Measurements from ENCODE around the gene SKAP1. TPM values are rescaled to one million over a fixed set of nuclear protein-coding genes. Genes with fewer than 3 reads are reported as not detected.

Gene SKAP1
- total RNA-seq, 1 donor from 2014 or later = not detected

DNA sequence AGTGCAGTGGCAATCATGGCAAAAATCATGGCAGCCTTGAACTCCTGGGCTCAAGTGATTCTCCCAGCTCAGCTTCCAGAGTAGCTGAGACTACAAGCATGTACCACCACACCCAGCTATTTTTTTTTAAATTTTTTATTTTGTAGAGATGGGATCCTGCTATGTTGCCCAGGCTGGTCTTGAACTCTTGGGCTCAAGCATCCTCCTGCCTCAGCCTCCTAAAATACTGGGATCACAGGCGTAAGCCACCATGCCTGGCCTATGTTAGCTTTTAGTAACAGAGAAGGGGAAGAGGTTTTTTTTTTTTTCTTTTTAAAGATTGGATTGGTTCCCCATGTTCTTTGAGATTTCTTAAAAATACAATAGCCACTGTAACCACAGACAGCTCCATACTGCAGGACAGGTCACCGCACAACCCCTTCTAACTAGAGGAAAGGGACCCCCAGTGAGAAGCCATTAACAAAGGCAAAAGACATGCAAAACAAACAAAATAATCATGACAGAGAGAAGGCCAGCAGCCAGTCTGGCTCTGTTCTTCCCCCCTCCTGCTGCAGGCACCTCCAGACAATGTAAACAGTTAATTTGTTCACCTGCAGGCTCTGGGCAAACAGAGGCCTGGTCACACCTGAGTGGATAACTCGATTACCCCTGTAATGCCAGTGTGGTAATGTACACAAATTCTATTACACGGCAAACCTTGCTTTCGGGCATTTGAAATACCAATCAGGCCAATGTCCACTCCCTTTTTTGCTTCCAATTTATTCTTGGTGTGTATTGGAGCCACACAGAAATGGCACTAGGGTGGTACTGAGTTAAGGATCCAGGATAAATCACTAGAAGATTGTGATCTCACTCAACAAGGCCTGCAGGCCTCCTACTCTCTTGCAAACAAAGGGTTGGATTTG is 269.6 kb downstream of the SKAP1 start:
- no peaks in the 10 kb centered on the region for H4K20me1 ChIP-seq (ENCODE audit: insufficient read depth, low read length)
- no peak overlapping the region for H3K4me3 ChIP-seq (ENCODE audit: insufficient read depth, low read depth, low read length)
- peaks cover 32% of the 10 kb centered on the region for H3K27me3 Mint-ChIP-seq (ENCODE audit: low read depth, unreplicated experiment)
- no peak overlapping the region for H3K4me3 Mint-ChIP-seq (ENCODE audit: unreplicated experiment)
- H3K36me3 ChIP-seq (ENCODE audit: insufficient read depth, low read length) = no peaks in the 10 kb centered on the region
- no peak overlapping the region for H3K9ac ChIP-seq (ENCODE audit: low read length)
- no peak overlapping the region for H2AFZ ChIP-seq (ENCODE audit: low read depth, low read length)
- TF ChIP-seq EZH2 (IDR thresholded peaks at IDR 0.05; ENCODE audit: insufficient read depth, low read length) = no peak
- TF ChIP-seq, protein P1, sequence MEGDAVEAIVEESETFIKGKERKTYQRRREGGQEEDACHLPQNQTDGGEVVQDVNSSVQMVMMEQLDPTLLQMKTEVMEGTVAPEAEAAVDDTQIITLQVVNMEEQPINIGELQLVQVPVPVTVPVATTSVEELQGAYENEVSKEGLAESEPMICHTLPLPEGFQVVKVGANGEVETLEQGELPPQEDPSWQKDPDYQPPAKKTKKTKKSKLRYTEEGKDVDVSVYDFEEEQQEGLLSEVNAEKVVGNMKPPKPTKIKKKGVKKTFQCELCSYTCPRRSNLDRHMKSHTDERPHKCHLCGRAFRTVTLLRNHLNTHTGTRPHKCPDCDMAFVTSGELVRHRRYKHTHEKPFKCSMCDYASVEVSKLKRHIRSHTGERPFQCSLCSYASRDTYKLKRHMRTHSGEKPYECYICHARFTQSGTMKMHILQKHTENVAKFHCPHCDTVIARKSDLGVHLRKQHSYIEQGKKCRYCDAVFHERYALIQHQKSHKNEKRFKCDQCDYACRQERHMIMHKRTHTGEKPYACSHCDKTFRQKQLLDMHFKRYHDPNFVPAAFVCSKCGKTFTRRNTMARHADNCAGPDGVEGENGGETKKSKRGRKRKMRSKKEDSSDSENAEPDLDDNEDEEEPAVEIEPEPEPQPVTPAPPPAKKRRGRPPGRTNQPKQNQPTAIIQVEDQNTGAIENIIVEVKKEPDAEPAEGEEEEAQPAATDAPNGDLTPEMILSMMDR (IDR thresholded peaks at IDR 0.05; ENCODE audit: insufficient read depth, low read depth, low read length) = no peak
- H3K4me1 ChIP-seq (ENCODE audit: insufficient read depth, low read length) = no peaks in the 10 kb centered on the region
- no peak overlapping the region for H3K27ac Mint-ChIP-seq (ENCODE audit: unreplicated experiment)
- no peak for FAIRE-seq
- H3K4me1 Mint-ChIP-seq (ENCODE audit: low read depth, unreplicated experiment) = no peaks in the 10 kb centered on the region
- no peak overlapping the region for H3K27ac ChIP-seq (ENCODE audit: low read depth, low read length)
- no peak for DNase-seq (ENCODE audit: low read depth)
- no peak overlapping the region for H3K4me2 ChIP-seq (ENCODE audit: low read length)
- no peaks in the 10 kb centered on the region for H3K36me3 Mint-ChIP-seq (ENCODE audit: low read depth, unreplicated experiment)
- H3K79me2 ChIP-seq (ENCODE audit: insufficient read depth, low read length) = no peaks in the 10 kb centered on the region
- H3K27me3 ChIP-seq (ENCODE audit: insufficient read depth, low read length) = peaks cover 7% of the 10 kb centered on the region
- no peaks in the 10 kb centered on the region for H3K9me3 Mint-ChIP-seq (ENCODE audit: unreplicated experiment)
- H3K9me3 ChIP-seq (ENCODE audit: insufficient read depth, low read depth, low read length) = no peaks in the 10 kb centered on the region

DNA sequence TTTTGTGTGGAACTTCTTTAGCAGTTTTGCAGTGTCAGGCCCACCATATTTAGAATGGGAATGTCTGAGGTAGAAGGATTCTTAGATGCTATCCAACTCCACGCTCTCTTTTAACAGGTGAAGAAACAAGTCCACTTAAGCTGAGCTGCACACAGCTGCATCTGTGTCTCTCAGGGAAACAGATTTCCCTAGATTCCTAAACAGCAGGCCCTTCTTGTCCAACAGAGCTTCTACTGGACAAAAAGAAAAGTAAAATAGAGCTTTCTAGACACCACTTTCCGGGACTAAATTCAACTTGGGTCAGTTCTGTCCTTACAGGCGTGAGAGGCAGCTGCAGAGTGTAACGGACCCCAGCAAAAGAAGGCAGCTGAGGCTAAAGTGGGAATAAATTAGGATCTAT is 270.8 kb downstream of the SKAP1 start:
- no peak for TF ChIP-seq EZH2 (IDR thresholded peaks at IDR 0.05; ENCODE audit: insufficient read depth, low read length)
- TF ChIP-seq, protein P1 (IDR thresholded peaks at IDR 0.05; ENCODE audit: insufficient read depth, low read depth, low read length) = no peak
- H3K4me3 Mint-ChIP-seq (ENCODE audit: unreplicated experiment) = no peak overlapping the region

More for the DNA sequence above, 270.8 kb downstream of the SKAP1 start:
- Histone ChIP-seq H3K9me3 (ENCODE audit: insufficient read depth, low read depth, low read length) (no peaks in the 10 kb centered on the region), H3K4me3 (ENCODE audit: insufficient read depth, low read depth, low read length) (no peak overlapping the region), H3K4me2 (ENCODE audit: low read length) (no peak overlapping the region), H3K27ac (ENCODE audit: low read depth, low read length) (no peak overlapping the region), H3K9ac (ENCODE audit: low read length) (no peak overlapping the region), H4K20me1 (ENCODE audit: insufficient read depth, low read length) (no peaks in the 10 kb centered on the region), H2AFZ (ENCODE audit: low read depth, low read length) (no peak overlapping the region), H3K79me2 (ENCODE audit: insufficient read depth, low read length) (no peaks in the 10 kb centered on the region), H3K27me3 (ENCODE audit: insufficient read depth, low read length) (peaks cover 5% of the 10 kb centered on the region), H3K4me1 (ENCODE audit: insufficient read depth, low read length) (no peaks in the 10 kb centered on the region), H3K36me3 (ENCODE audit: insufficient read depth, low read length) (no peaks in the 10 kb centered on the region)
- FAIRE-seq = no peak
- Mint-ChIP-seq H3K27ac (ENCODE audit: unreplicated experiment) (no peak overlapping the region), H3K36me3 (ENCODE audit: low read depth, unreplicated experiment) (no peaks in the 10 kb centered on the region), H3K27me3 (ENCODE audit: low read depth, unreplicated experiment) (peaks cover 25% of the 10 kb centered on the region), H3K9me3 (ENCODE audit: unreplicated experiment) (no peaks in the 10 kb centered on the region), H3K4me1 (ENCODE audit: low read depth, unreplicated experiment) (no peaks in the 10 kb centered on the region)
- no peak for DNase-seq (ENCODE audit: low read depth)
